Measurements from ENCODE around the gene PRICKLE2.

The PRICKLE2 gene

GRCh38 chr3:64161481-64161952, 63.7 kb downstream of the PRICKLE2 start:
- TF ChIP-seq POLR2AphosphoS5 (IDR thresholded peaks at IDR 0.05; ENCODE audit: low read depth, low read length) (no peak), TAF1 (IDR thresholded peaks at IDR 0.05; ENCODE audit: borderline replicate concordance, insufficient read depth, low read length) (no peak), SIN3A (IDR thresholded peaks at IDR 0.05; ENCODE audit: borderline replicate concordance, insufficient read depth, low read length) (no peak), REST (IDR thresholded peaks at IDR 0.05; ENCODE audit: insufficient read depth in 1 of 2, low read depth in 2 of 2, low read length in 2 of 2) (no peak), FOXP2 (optimal IDR thresholded peaks at IDR 0.05; ENCODE audit: borderline replicate concordance, extremely low read depth, extremely low read length, insufficient read depth) (no peak)

- TF ChIP-seq TAF1 (IDR thresholded peaks at IDR 0.05; ENCODE audit: borderline replicate concordance, insufficient read depth, low read length), result no peak
- no peak for TF ChIP-seq POLR2AphosphoS5 (IDR thresholded peaks at IDR 0.05; ENCODE audit: low read depth, low read length)
- TF ChIP-seq SIN3A (IDR thresholded peaks at IDR 0.05; ENCODE audit: borderline replicate concordance, insufficient read depth, low read length), result no peak
- TF ChIP-seq FOXP2 (optimal IDR thresholded peaks at IDR 0.05; ENCODE audit: borderline replicate concordance, extremely low read depth, extremely low read length, insufficient read depth), result no peak
- no peak for TF ChIP-seq REST (IDR thresholded peaks at IDR 0.05; ENCODE audit: insufficient read depth in 1 of 2, low read depth in 2 of 2, low read length in 2 of 2)
Measured at GRCh38 chr3:64160000-64160695, 65.1 kb downstream of the PRICKLE2 start.

GRCh38 chr3:64158334-64158733, 66.9 kb downstream of the PRICKLE2 start:
- no peak for TF ChIP-seq TAF1 (IDR thresholded peaks at IDR 0.05; ENCODE audit: borderline replicate concordance, insufficient read depth, low read length)
- TF ChIP-seq FOXP2 (optimal IDR thresholded peaks at IDR 0.05; ENCODE audit: borderline replicate concordance, extremely low read depth, extremely low read length, insufficient read depth), result no peak
- TF ChIP-seq POLR2AphosphoS5 (IDR thresholded peaks at IDR 0.05; ENCODE audit: low read depth, low read length), result no peak
- TF ChIP-seq REST (IDR thresholded peaks at IDR 0.05; ENCODE audit: insufficient read depth in 1 of 2, low read depth in 2 of 2, low read length in 2 of 2), result no peak
- TF ChIP-seq SIN3A (IDR thresholded peaks at IDR 0.05; ENCODE audit: borderline replicate concordance, insufficient read depth, low read length), result no peak

- TF ChIP-seq FOXP2 (optimal IDR thresholded peaks at IDR 0.05; ENCODE audit: borderline replicate concordance, extremely low read depth, extremely low read length, insufficient read depth) (no peak), POLR2AphosphoS5 (IDR thresholded peaks at IDR 0.05; ENCODE audit: low read depth, low read length) (no peak)
Measured at GRCh38 chr3:64157150-64158035, 67.9 kb downstream of the PRICKLE2 start.

- TF ChIP-seq REST (IDR thresholded peaks at IDR 0.05; ENCODE audit: insufficient read depth in 1 of 2, low read depth in 2 of 2, low read length in 2 of 2), result no peak
- TF ChIP-seq SIN3A (IDR thresholded peaks at IDR 0.05; ENCODE audit: borderline replicate concordance, insufficient read depth, low read length), result no peak
- no peak for TF ChIP-seq POLR2AphosphoS5 (IDR thresholded peaks at IDR 0.05; ENCODE audit: low read depth, low read length)
- no peak for TF ChIP-seq FOXP2 (optimal IDR thresholded peaks at IDR 0.05; ENCODE audit: borderline replicate concordance, extremely low read depth, extremely low read length, insufficient read depth)
- no peak for TF ChIP-seq TAF1 (IDR thresholded peaks at IDR 0.05; ENCODE audit: borderline replicate concordance, insufficient read depth, low read length)
Measured at GRCh38 chr3:64155328-64155727, 69.9 kb downstream of the PRICKLE2 start.

All from PFSK-1 (cell line).